ENCODE measurements around the gene PPP1R26.

The PPP1R26 gene

GRCh38 chr9:135461936-135462335 is 17.6 kb upstream of the PPP1R26 start:
- DNase-seq (ENCODE audit: low spot score) = no peak

GRCh38 chr9:135463140-135463539 is 16.4 kb upstream of the PPP1R26 start:
- no peak for DNase-seq (ENCODE audit: low spot score)

- DNase-seq (ENCODE audit: low spot score) = no peak
Measured at GRCh38 chr9:135464181-135464580, 15.4 kb upstream of the PPP1R26 start.

GRCh38 chr9:135468854-135469521 is 10.6 kb upstream of the PPP1R26 start:
- DNase-seq (ENCODE audit: low spot score) = no peak

GRCh38 chr9:135471791-135472640 is 7.6 kb upstream of the PPP1R26 start:
- no peak for DNase-seq (ENCODE audit: low spot score)

- no peak for DNase-seq (ENCODE audit: low spot score)
Measured at GRCh38 chr9:135473972-135474543, 5.5 kb upstream of the PPP1R26 start.

- DNase-seq (ENCODE audit: low spot score) = peak; percentile 65
Measured at GRCh38 chr9:135474915-135475314, 4.7 kb upstream of the PPP1R26 start.

GRCh38 chr9:135476561-135477355 is 2.8 kb upstream of the PPP1R26 start:
- DNase-seq (ENCODE audit: low spot score) = no peak

GRCh38 chr9:135478191-135478590 is 1.4 kb upstream of the PPP1R26 start:
- no peak for DNase-seq (ENCODE audit: low spot score)

- DNase-seq (ENCODE audit: low spot score) = peak; percentile 12
Measured at GRCh38 chr9:135478829-135479468, 633 bp upstream of the PPP1R26 start.

- DNase-seq (ENCODE audit: low spot score) = peak; percentile 19
Measured at GRCh38 chr9:135480071-135480939, 723 bp downstream of the PPP1R26 start.

GRCh38 chr9:135480940-135481310 is 1.3 kb downstream of the PPP1R26 start:
- DNase-seq (ENCODE audit: low spot score) = no peak

GRCh38 chr9:135482015-135482754 is 2.6 kb downstream of the PPP1R26 start:
- DNase-seq (ENCODE audit: low spot score) = peak; percentile 25

GRCh38 chr9:135484460-135485277 is 5.1 kb downstream of the PPP1R26 start:
- DNase-seq (ENCODE audit: low spot score) = no peak

GRCh38 chr9:135485385-135485784 is 5.8 kb downstream of the PPP1R26 start:
- DNase-seq (ENCODE audit: low spot score) = no peak

GRCh38 chr9:135485832-135486231 is 6.2 kb downstream of the PPP1R26 start:
- no peak for DNase-seq (ENCODE audit: low spot score)

GRCh38 chr9:135486267-135487065 is 6.9 kb downstream of the PPP1R26 start:
- no peak for DNase-seq (ENCODE audit: low spot score)

- DNase-seq (ENCODE audit: low spot score) = no peak
Measured at GRCh38 chr9:135487281-135488012, 7.9 kb downstream of the PPP1R26 start.

All from germinal center (tissue), 1 donor.